ENCODE data around the gene OTC.

The OTC gene

GRCh38 chrX:38326086-38326485, 26.3 kb upstream of the OTC start:
- TF ChIP-seq TAF1 (IDR thresholded peaks at IDR 0.05; ENCODE audit: low read depth) (no peak), TCF12 (IDR thresholded peaks at IDR 0.05; ENCODE audit: low read depth) (no peak), TEAD4 (IDR thresholded peaks at IDR 0.05) (no peak), CEBPB (IDR thresholded peaks at IDR 0.05) (no peak), FOXM1 (IDR thresholded peaks at IDR 0.05; ENCODE audit: borderline replicate concordance, low read depth) (no peak), RAD21 (IDR thresholded peaks at IDR 0.05; ENCODE audit: low read depth) (no peak), USF1 (IDR thresholded peaks at IDR 0.05) (no peak), EP300 (IDR thresholded peaks at IDR 0.05; ENCODE audit: borderline replicate concordance) (no peak), NFIC (IDR thresholded peaks at IDR 0.05) (no peak), CREB1 (IDR thresholded peaks at IDR 0.05; ENCODE audit: low read depth) (no peak), YY1 (IDR thresholded peaks at IDR 0.05; ENCODE audit: low read depth) (no peak), ZBTB7A (IDR thresholded peaks at IDR 0.05; ENCODE audit: low read depth) (no peak), EGR1 (IDR thresholded peaks at IDR 0.05) (no peak)
- TF ChIP-seq, protein P1, sequence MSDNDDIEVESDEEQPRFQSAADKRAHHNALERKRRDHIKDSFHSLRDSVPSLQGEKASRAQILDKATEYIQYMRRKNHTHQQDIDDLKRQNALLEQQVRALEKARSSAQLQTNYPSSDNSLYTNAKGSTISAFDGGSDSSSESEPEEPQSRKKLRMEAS (IDR thresholded peaks at IDR 0.05) = no peak
- TF ChIP-seq, protein P2, sequence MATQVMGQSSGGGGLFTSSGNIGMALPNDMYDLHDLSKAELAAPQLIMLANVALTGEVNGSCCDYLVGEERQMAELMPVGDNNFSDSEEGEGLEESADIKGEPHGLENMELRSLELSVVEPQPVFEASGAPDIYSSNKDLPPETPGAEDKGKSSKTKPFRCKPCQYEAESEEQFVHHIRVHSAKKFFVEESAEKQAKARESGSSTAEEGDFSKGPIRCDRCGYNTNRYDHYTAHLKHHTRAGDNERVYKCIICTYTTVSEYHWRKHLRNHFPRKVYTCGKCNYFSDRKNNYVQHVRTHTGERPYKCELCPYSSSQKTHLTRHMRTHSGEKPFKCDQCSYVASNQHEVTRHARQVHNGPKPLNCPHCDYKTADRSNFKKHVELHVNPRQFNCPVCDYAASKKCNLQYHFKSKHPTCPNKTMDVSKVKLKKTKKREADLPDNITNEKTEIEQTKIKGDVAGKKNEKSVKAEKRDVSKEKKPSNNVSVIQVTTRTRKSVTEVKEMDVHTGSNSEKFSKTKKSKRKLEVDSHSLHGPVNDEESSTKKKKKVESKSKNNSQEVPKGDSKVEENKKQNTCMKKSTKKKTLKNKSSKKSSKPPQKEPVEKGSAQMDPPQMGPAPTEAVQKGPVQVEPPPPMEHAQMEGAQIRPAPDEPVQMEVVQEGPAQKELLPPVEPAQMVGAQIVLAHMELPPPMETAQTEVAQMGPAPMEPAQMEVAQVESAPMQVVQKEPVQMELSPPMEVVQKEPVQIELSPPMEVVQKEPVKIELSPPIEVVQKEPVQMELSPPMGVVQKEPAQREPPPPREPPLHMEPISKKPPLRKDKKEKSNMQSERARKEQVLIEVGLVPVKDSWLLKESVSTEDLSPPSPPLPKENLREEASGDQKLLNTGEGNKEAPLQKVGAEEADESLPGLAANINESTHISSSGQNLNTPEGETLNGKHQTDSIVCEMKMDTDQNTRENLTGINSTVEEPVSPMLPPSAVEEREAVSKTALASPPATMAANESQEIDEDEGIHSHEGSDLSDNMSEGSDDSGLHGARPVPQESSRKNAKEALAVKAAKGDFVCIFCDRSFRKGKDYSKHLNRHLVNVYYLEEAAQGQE (IDR thresholded peaks at IDR 0.05; ENCODE audit: low read depth) = no peak

DNA sequence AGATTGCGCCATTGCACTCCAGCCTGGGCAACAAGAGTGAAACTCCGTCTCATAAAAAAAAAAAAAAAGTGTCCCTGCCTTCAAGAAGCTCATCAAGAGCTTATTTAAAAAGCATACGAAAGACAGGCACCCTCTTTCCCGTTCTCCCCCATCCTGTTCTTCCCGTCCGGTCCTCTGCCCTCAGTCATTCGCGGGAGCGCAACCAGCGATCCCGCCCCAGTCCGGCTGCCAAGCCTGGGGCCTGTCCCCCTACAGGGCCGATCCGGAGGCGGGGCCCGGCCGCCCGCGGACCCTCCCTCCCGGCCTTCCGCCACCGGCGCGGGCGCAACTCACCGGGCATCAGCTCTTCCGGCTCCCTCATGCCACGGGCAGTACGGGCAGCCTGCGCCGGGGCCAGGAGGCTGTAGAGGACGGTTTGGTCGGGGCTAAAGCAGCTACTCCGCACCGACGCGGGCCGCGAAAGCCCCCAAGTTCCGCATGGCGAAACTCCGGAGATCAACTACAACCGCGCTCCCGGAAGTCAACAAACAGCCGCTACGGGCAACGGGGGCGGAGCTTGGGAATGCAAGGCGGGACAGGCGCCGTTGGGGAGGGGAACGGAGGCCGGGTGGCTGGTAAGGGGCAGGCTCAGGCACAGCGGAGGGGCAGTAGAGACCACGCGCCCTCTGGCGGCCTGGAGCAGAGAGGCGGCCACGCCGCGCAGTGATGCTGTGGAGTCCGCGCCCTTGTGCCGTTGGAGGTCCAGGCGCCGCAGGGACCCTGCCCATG, 25.2 kb upstream of the OTC start, which contains the start of gene RPGR:
RPGR (minus strand) TSS at position 503 of the 768 bp plus-strand sequence; CDS start at position 361, 142 bp downstream.
- TF ChIP-seq RAD21 (IDR thresholded peaks at IDR 0.05; ENCODE audit: low read depth) = peak; percentile 62; the same call in 1 of the 2 replicates
- TF ChIP-seq YY1 (IDR thresholded peaks at IDR 0.05; ENCODE audit: low read depth) = no peak
- no peak for TF ChIP-seq TCF12 (IDR thresholded peaks at IDR 0.05; ENCODE audit: low read depth)
- no peak for TF ChIP-seq EGR1 (IDR thresholded peaks at IDR 0.05)
- 0 out of 2 replicates have a peak, but pooled peaks have one; percentile 6 for TF ChIP-seq TAF1 (IDR thresholded peaks at IDR 0.05; ENCODE audit: low read depth)
- TF ChIP-seq ZBTB7A (IDR thresholded peaks at IDR 0.05; ENCODE audit: low read depth) = no peak

GRCh38 chrX:38327775-38328081, 24.7 kb upstream of the OTC start:
- TF ChIP-seq FOXM1 (IDR thresholded peaks at IDR 0.05; ENCODE audit: borderline replicate concordance, low read depth) = no peak
- TF ChIP-seq, protein P2 (IDR thresholded peaks at IDR 0.05; ENCODE audit: low read depth) = no peak
- TF ChIP-seq USF1 (IDR thresholded peaks at IDR 0.05) = no peak
- no peak for TF ChIP-seq TCF12 (IDR thresholded peaks at IDR 0.05; ENCODE audit: low read depth)
- TF ChIP-seq EGR1 (IDR thresholded peaks at IDR 0.05) = no peak
- TF ChIP-seq, protein P1 (IDR thresholded peaks at IDR 0.05) = no peak
- TF ChIP-seq ZBTB7A (IDR thresholded peaks at IDR 0.05; ENCODE audit: low read depth) = no peak
- TF ChIP-seq TEAD4 (IDR thresholded peaks at IDR 0.05) = no peak
- TF ChIP-seq TAF1 (IDR thresholded peaks at IDR 0.05; ENCODE audit: low read depth) = no peak

DNA sequence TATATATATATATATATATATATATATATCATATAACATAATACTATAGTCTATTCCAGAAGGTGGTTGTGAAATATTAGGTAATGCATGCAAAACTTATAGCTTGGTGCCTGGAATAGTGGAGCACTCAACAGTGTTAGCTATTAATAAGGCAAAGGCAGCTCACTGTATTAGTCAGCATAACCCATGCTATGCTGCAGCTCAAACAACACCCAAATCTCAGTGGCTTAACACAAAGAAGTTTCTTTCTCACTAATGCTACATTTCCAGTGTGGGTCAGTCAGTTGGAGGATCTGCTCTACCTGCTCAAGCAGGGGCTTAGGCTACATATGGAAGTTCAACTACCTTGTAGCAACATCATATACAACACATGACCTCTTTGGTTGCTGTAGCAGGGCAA, 19.9 kb upstream of the OTC start:
- no peak for TF ChIP-seq TAF1 (IDR thresholded peaks at IDR 0.05; ENCODE audit: low read depth)
- TF ChIP-seq RAD21 (IDR thresholded peaks at IDR 0.05; ENCODE audit: low read depth) = no peak
- no peak for TF ChIP-seq TEAD4 (IDR thresholded peaks at IDR 0.05)
- no peak for TF ChIP-seq FOXM1 (IDR thresholded peaks at IDR 0.05; ENCODE audit: borderline replicate concordance, low read depth)
- TF ChIP-seq EP300 (IDR thresholded peaks at IDR 0.05; ENCODE audit: borderline replicate concordance) = no peak
- TF ChIP-seq, protein P2 (IDR thresholded peaks at IDR 0.05; ENCODE audit: low read depth) = no peak
- no peak for TF ChIP-seq USF1 (IDR thresholded peaks at IDR 0.05)
- TF ChIP-seq YY1 (IDR thresholded peaks at IDR 0.05; ENCODE audit: low read depth) = no peak
- TF ChIP-seq NFIC (IDR thresholded peaks at IDR 0.05) = no peak
- TF ChIP-seq CREB1 (IDR thresholded peaks at IDR 0.05; ENCODE audit: low read depth) = no peak
- no peak for TF ChIP-seq ZBTB7A (IDR thresholded peaks at IDR 0.05; ENCODE audit: low read depth)
- TF ChIP-seq EGR1 (IDR thresholded peaks at IDR 0.05) = no peak

Data from Ishikawa (cell line).